H1 (cell line): ENCODE measurements around the gene ITGA8. TPM values are rescaled to one million over a fixed set of nuclear protein-coding genes. Genes with fewer than 3 reads are reported as not detected.

Experiments used
- MAFK ChIP-seq: IDR thresholded peaks from 2 replicates; pipeline ENCODE4 v1.6.1; 2012; ENCODE audit warnings: low read depth, mild to moderate bottlenecking, improper control_type of control experiment, low read length
- TAF7 ChIP-seq: optimal IDR thresholded peaks from 2 replicates; pipeline ENCODE3; 2011; ENCODE audit warnings: low read depth, mild to moderate bottlenecking, inconsistent platforms, low read length, moderate library complexity, borderline replicate concordance
- polyA plus RNA-seq, 7 experiments: library from polyadenylated mRNA; depleted of rRNA in 3 of 7; stranded (reverse) in 5 of 7; unstranded in 2 of 7; fragments of >200 nt in 5 of 7; fragments of 200-250 nt in 2 of 7; gene quantifications; 1 replicate in 5 of 7; 2 replicates in 1 of 7; 4 replicates in 1 of 7; pipeline versions ENCODE4 v1.2.1 to v1.2.3, GENCODE V29; 2011 to 2013; ENCODE audit warnings: missing spikeins in 2 of 7, mixed read lengths in 2 of 7
- total RNA-seq: library from RNA; stranded (reverse); fragmentation: NEBNext Ultra II Directional; extraction: Animal tissue kit (Norgen Biotek cat#: 25700); gene quantifications from 2 replicates; pipeline ENCODE4 v1.2.1, GENCODE V29; 2021

ITGA8 gene
- total and polyA plus RNA-seq, 2 of the 8 experiments (the other 6 are each of a cell fraction or from before 2014, with no cell fraction given) = not detected

DNA sequence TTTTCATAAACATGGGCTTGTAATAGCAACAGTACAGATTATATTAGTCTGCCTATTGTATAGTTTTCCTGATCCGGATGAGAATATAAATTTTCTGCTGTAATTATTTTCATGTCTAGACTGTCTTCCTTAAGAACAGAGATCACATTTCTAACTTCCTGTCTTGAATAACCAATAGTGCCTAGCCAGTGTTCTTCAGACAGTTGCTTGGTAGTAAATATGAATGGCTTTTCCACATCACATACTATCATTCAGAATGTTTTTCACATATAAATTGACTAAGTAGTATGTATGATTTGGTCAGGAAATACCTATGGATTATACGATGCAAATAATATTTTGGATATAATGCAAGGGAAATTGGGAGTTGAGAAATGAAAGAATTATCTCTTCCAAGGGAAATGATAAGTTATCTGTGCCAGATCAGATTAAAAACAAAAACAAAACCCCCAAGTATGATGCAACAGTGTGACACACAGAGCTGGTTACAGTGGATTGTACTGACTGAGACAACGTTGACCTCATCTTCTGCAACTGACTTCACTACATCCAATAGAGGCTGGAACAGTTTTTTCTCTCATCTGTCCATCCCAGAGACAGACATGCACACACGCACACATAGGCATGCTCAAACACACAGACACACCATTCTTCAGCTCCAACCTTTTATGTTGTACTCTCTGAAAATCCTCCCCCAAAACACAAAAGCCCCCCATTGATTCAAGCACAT, 16.4 kb downstream of the ITGA8 start (continued):
- TF ChIP-seq MAFK (no peak), TAF7 (no peak)
